NCI-H2171 treated with DMSO at 0.1 percent for 48 hours (cell line): ENCODE results near the gene HTRA1.

Source experiments
- DNase-seq: peaks from one replicate; lab custom pipeline; 2025; lab: John Stamatoyannopoulos, UW

HTRA1 gene

DNA sequence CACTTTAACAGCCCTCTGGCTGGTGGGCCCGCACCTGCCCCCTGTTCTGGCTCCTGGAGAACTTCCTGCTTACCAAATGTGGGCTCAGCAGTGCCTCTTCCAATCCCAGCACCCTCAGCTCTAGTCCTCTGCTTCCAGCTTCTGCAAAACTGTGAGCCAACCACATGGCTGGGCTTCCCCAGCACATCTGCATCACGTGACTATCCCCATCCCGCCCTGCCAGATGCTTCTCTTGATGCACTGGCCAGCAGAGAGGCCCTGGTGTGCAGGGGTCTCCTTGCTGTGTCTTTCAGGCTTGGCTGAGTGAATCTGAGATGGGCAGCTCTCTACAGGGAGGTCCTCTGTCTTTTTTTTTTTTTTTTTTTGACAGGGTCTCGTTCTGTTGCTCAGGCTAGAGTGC is 55.4 kb downstream of the HTRA1 start:
- DNase-seq = no peak

- no peak for DNase-seq
These were observed 57.8 kb downstream of the HTRA1 start for GRCh38 chr10:122519144-122519543.

DNA sequence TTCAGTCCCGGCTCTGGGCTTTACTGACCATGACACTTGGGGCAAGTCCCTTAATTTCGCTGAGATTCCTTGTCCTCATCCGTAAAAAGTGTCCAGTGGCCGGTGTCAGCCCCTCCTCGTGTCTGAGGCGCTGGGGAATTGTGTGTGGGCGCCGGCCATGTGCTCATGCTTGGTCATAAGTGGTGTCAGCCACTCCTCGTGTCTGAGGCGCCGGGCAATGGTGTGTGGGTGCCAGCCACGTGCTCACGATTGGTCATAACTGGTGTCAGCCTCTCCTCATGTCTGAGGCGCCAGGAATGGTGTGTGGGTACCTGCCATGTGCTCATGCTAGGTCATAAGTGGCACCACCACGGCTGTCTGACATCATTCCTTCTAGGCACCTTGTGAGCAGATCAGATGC is 58.5 kb downstream of the HTRA1 start:
- DNase-seq = no peak

GRCh38 chr10:122521011-122521410 is 59.7 kb downstream of the HTRA1 start:
- DNase-seq = no peak

DNA sequence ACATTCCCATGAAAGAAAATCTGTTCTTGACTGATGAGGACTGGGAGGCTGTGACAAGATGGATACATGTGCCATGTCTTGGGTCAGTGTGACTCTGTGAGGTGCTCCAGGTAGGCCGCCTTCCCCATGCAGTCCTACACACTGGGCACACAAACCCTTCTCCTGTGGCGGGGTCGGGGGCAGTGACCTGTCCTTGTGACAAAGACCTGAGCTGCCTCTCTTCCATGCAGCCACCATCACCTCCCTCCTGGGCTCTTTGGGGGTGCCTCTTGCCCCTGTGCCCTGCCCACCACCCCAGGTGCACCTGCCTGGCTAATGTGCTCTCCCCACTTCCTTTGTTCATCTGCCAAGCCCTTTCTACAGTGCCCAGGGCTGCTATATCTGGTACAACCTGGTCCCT is 63.5 kb downstream of the HTRA1 start:
- DNase-seq = no peak

DNA sequence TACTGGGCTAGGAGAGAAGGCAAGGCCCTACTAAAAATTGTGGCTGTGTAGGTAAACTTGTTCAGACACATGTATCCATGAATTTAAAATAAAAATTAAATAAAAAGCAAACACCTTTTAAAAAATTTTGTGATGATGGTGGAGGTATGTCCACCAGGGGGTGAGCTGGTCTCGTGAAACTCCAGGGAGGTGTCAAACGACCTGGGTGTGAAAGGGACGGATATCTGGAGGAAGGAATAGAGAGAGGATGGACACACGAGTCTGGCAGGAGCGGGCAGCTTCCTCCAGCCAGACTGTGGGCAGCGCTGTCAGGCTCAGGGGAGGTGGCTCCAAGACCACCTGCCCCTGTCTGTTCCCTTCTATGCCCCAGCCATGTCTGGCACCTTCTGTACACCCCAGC is 64.4 kb downstream of the HTRA1 start:
- no peak for DNase-seq

- DNase-seq = no peak
These were observed 65.5 kb downstream of the HTRA1 start for GRCh38 chr10:122526892-122527291.

- DNase-seq = no peak
These were observed 68.8 kb downstream of the HTRA1 start for GRCh38 chr10:122530177-122530576.

DNA sequence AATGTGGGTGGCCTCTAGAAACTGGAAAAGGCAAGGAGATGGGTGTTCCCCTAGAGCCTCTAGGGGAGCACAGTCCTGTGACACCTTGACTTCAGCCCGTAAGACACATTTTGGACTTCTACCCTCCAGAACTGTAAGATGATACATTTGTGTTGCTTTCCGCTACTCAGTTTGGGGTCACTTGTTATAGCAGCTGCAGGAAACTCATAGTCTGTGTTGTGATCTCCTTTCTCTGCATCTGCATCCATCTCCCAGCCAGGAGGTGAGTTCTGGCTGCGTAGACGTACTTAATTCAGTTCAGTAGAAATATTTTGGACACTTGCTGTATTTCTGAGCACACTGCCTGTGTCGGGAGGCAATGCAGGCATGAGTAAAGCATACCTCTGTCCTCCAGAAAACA is 69.9 kb downstream of the HTRA1 start:
- no peak for DNase-seq

GRCh38 chr10:122531939-122532338 is 70.6 kb downstream of the HTRA1 start:
- DNase-seq = no peak

- DNase-seq = no peak
These were observed 71.4 kb downstream of the HTRA1 start for GRCh38 chr10:122532601-122533296.

GRCh38 chr10:122537545-122537944 is 76.2 kb downstream of the HTRA1 start:
- DNase-seq = no peak

DNA sequence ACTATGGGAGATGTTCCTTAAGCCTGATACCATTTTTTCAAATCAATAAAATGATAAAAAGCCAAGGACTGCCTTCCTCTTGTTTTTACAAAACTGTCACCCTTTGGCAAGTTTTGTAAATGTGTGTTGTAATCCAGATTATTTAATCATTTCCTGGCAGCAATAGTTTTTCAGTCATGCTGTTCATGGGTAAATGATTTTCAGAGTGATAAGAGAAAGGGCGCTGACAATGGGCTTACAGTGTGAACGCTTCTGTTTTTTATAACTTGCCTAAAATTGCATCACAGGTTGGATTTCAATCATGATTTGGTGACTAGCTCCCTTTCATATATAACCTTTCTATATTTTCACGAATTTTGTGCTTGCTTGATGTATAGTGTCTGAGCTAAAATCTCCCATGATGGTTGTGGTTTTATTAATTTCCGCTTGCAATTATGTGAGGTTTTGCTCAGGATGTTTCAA is 80.2 kb downstream of the HTRA1 start:
- no peak for DNase-seq

- peak; percentile 92 for DNase-seq
These were observed 82.5 kb downstream of the HTRA1 start for GRCh38 chr10:122543676-122544445.

DNA sequence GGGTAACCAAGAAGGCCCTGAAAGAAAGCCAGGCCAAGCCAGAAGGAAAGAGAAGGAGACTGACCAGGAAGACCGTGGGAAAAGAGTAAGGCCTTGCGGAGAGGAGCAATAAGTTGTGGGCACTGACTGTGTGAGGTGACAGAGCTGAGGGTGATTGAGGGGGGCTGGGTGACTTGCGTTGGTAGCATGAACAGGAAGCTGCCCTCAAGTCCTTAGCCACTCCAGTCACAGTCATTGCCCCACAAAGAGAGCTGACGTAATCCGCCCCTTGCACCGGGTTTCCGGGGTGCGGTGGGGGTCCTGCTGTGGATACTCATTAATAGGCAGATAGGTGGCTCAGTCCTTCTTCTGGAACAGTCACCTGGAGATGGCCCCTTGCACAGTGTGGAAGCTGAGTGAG is 83.1 kb downstream of the HTRA1 start:
- DNase-seq = no peak

DNA sequence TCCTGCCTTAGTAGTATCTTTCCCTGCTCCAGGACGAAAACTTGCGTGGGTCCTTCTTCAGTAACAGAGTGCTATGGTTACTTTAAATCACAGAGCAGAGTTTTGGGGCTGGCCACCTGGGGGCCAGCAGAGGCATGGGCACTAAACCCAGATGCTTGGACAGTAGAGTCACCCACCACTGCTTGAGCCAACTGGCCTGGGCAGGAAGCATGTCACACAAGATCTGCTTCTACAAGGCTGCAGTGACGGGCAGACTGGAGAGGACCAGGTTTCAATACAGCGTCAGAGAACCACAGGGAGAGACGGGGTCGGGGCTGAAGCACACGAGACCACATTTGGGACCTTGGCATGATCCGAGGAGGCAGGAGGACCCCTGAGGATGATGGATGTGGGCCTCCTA is 84.9 kb downstream of the HTRA1 start:
- DNase-seq = no peak

DNA sequence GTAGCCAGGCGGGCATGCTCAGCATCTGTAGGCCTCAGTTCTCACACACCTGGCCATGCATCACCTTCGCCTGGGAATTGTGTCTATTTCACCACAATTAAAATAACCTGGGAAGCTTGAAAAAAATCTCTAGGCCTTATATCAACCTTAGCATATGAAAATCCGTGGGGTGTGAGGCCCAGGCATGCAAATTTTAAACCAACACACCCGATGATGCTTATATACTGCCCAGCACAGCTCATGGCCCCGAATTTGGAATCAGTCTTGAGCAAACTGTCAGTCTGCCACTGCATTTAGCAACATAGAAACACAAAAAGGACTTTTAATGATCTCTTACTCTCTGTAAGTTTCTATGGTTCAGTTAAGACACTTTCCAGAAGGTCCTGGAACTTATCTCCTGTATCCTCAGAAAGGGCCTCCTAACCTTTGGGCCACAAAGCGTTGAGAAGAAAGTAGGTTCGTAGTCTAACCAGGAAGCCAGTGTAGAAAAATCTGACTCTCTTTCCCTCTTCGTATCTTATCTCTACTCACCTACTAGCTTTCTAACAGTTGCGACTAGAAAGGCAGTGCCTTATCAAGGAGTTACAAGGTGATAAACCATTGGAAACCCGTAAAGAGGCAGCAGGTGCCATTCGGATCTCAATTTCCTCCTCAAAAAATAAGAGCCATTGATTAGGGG is 87.2 kb downstream of the HTRA1 start:
- no peak for DNase-seq

- no peak for DNase-seq
These were observed 88.3 kb downstream of the HTRA1 start for GRCh38 chr10:122549636-122550035.

DNA sequence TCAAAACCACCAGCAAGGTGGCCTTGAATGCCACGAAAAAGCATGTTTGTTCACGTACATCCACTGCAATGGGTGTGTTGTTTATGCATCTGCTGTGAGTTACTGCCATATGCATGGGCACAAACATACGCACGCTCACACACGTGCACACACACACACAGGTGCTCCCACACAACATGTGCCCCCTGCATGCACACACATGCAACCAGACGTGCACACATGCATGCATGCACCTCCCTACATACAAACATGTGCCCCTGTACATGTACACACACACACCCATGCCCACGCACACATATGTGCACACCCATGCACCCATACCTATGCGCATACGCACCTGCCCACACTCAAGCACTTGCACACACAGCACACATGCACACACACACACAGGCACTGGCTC is 89.1 kb downstream of the HTRA1 start:
- DNase-seq = no peak

DNA sequence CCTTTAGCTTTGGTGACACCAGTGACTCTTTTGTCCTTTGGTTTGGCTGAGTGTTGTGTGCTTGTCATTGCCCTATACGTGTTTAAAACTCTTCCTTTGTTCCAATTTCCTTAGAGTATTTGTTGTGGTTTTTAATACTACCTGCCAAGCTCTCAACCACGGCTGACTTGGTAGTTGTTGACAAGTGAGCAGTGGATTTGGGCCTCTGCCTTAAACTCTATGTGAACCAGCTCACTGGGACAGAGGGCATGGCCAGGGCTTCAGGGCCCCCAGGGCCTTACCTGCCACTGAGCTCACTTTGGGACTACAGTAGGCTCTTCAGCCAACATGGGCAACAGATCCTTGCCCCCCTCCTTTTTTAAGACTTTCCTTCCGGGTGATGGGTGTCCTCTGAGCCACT is 89.6 kb downstream of the HTRA1 start:
- no peak for DNase-seq

GRCh38 chr10:122551450-122551849 is 90.1 kb downstream of the HTRA1 start:
- no peak for DNase-seq

GRCh38 chr10:122553341-122553740 is 92.0 kb downstream of the HTRA1 start:
- no peak for DNase-seq
